HFF-Myc (cell line): Measurements from ENCODE around the gene FMNL1.

ENCODE experiments used
- DNase-seq: peaks from one replicate; pipeline ENCODE4 v3.0.0-alpha.2; 2011; ENCODE audit warnings: low read depth; ENCODE audit errors: extremely low read depth
- H3K4me3 ChIP-seq: replicated peaks from 2 replicates; pipeline ENCODE4 v1.5.1; 2011; ENCODE audit warnings: low read depth, mild to moderate bottlenecking, control low read depth, low read length
- CTCF ChIP-seq: IDR thresholded peaks from 2 replicates; pipeline ENCODE4 v1.5.1; 2012; ENCODE audit warnings: mild to moderate bottlenecking, low read depth, low read length, control low read depth; ENCODE audit errors: missing control alignments

FMNL1 gene

GRCh38 chr17:45271603-45272002, 49.9 kb downstream of the FMNL1 start:
- H3K4me3 ChIP-seq = no peak overlapping the region
- DNase-seq = no peak
- TF ChIP-seq CTCF = no peak

GRCh38 chr17:45273551-45273957, 51.9 kb downstream of the FMNL1 start:
- no peak overlapping the region for H3K4me3 ChIP-seq
- no peak for TF ChIP-seq CTCF
- DNase-seq = no peak

- DNase-seq = no peak
- H3K4me3 ChIP-seq = no peak overlapping the region
- TF ChIP-seq CTCF = no peak
These were observed 52.3 kb downstream of the FMNL1 start for GRCh38 chr17:45274033-45274432.

- TF ChIP-seq CTCF = no peak
- no peak overlapping the region for H3K4me3 ChIP-seq
- DNase-seq = peak; percentile 59
These were observed 54.3 kb downstream of the FMNL1 start for GRCh38 chr17:45276031-45276430.

- TF ChIP-seq CTCF = peak; percentile 86
- DNase-seq = peak; percentile 79
- no peak overlapping the region for H3K4me3 ChIP-seq
These were observed 55.6 kb downstream of the FMNL1 start for GRCh38 chr17:45277216-45277849.

GRCh38 chr17:45277992-45278391, 56.3 kb downstream of the FMNL1 start:
- DNase-seq = no peak
- TF ChIP-seq CTCF = no peak
- H3K4me3 ChIP-seq = no peak overlapping the region

- DNase-seq = no peak
- no peak for TF ChIP-seq CTCF
These were observed 58.2 kb downstream of the FMNL1 start for GRCh38 chr17:45279898-45280297.

More at GRCh38 chr17:45279898-45280297, 58.2 kb downstream of the FMNL1 start:
- H3K4me3 ChIP-seq = no peak overlapping the region
